ENCODE data around the gene FLRT2. TPM values are rescaled to one million over a fixed set of nuclear protein-coding genes. Genes with fewer than 3 reads are reported as not detected.

Gene FLRT2
- total RNA-seq, 1 experiment from 2014 or later: 13.2 TPM

DNA sequence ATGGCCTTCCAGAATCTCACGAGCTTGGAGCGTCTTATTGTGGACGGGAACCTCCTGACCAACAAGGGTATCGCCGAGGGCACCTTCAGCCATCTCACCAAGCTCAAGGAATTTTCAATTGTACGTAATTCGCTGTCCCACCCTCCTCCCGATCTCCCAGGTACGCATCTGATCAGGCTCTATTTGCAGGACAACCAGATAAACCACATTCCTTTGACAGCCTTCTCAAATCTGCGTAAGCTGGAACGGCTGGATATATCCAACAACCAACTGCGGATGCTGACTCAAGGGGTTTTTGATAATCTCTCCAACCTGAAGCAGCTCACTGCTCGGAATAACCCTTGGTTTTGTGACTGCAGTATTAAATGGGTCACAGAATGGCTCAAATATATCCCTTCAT lies 92.2 kb downstream of the FLRT2 start:
- no peak overlapping the region for H3K4me3 Mint-ChIP-seq
- no peak overlapping the region for H3K27ac Mint-ChIP-seq
- ATAC-seq (peak; percentile 20), DNase-seq (ENCODE audit: low spot score) (no peak)
- ChIA-PET CTCF (no interaction called here), POLR2A (no interaction called here)
- no peaks in the 10 kb centered on the region for H3K27me3 Mint-ChIP-seq (ENCODE audit: low read depth)
- H3K36me3 Mint-ChIP-seq: peaks cover 19% of the 10 kb centered on the region
- peaks cover 30% of the 10 kb centered on the region for H3K4me1 Mint-ChIP-seq
- TF ChIP-seq FOXP4 (CRISPR knock-in tag; IDR thresholded peaks at IDR 0.05) (no peak), OVOL2 (CRISPR knock-in tag; IDR thresholded peaks at IDR 0.05; ENCODE audit: borderline replicate concordance) (no peak)
- TF ChIP-seq, protein P1, sequence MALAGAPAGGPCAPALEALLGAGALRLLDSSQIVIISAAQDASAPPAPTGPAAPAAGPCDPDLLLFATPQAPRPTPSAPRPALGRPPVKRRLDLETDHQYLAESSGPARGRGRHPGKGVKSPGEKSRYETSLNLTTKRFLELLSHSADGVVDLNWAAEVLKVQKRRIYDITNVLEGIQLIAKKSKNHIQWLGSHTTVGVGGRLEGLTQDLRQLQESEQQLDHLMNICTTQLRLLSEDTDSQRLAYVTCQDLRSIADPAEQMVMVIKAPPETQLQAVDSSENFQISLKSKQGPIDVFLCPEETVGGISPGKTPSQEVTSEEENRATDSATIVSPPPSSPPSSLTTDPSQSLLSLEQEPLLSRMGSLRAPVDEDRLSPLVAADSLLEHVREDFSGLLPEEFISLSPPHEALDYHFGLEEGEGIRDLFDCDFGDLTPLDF (CRISPR knock-in tag; IDR thresholded peaks at IDR 0.05): no peak
- no peaks in the 10 kb centered on the region for H3K9me3 Mint-ChIP-seq

- H3K36me3 Mint-ChIP-seq: peaks cover 19% of the 10 kb centered on the region
- H3K27ac Mint-ChIP-seq: no peak overlapping the region
- TF ChIP-seq, protein P2, sequence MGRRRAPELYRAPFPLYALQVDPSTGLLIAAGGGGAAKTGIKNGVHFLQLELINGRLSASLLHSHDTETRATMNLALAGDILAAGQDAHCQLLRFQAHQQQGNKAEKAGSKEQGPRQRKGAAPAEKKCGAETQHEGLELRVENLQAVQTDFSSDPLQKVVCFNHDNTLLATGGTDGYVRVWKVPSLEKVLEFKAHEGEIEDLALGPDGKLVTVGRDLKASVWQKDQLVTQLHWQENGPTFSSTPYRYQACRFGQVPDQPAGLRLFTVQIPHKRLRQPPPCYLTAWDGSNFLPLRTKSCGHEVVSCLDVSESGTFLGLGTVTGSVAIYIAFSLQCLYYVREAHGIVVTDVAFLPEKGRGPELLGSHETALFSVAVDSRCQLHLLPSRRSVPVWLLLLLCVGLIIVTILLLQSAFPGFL (CRISPR knock-in tag; IDR thresholded peaks at IDR 0.05; ENCODE audit: borderline replicate concordance): no peak
- no peak for TF ChIP-seq KAT7 (CRISPR knock-in tag; IDR thresholded peaks at IDR 0.05; ENCODE audit: borderline replicate concordance)
- no peak for TF ChIP-seq PRRX2 (CRISPR knock-in tag; IDR thresholded peaks at IDR 0.05)
- TF ChIP-seq NFYB (CRISPR knock-in tag; conservative IDR thresholded peaks at IDR 0.05; ENCODE audit: low read depth): no peak
- TF ChIP-seq ESRRA (CRISPR knock-in tag; IDR thresholded peaks at IDR 0.05; ENCODE audit: borderline replicate concordance): no peak
- TF ChIP-seq ATF1 (CRISPR knock-in tag; IDR thresholded peaks at IDR 0.05): no peak
- TF ChIP-seq ZSCAN18 (CRISPR knock-in tag; IDR thresholded peaks at IDR 0.05): no peak
- no peak for TF ChIP-seq FOXJ3 (CRISPR knock-in tag; IDR thresholded peaks at IDR 0.05; ENCODE audit: borderline replicate concordance)
- TF ChIP-seq HMGA2 (CRISPR knock-in tag; IDR thresholded peaks at IDR 0.05): no peak
- no peak for TF ChIP-seq IRF2 (CRISPR knock-in tag; IDR thresholded peaks at IDR 0.05; ENCODE audit: borderline replicate concordance, low read depth)
- TF ChIP-seq, protein P3, sequence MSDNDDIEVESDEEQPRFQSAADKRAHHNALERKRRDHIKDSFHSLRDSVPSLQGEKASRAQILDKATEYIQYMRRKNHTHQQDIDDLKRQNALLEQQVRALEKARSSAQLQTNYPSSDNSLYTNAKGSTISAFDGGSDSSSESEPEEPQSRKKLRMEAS (CRISPR knock-in tag; IDR thresholded peaks at IDR 0.05): no peak
- no peak overlapping the region for H3K4me3 Mint-ChIP-seq
- no peaks in the 10 kb centered on the region for H3K9me3 Mint-ChIP-seq
- DNase-seq (ENCODE audit: low spot score): no peak
- no peak for ATAC-seq
- peaks cover 24% of the 10 kb centered on the region for H3K4me1 Mint-ChIP-seq
- H3K27me3 Mint-ChIP-seq (ENCODE audit: low read depth): no peaks in the 10 kb centered on the region
- CTCF ChIA-PET: no interaction called here
- POLR2A ChIA-PET: no interaction called here
Observed at GRCh38 chr14:85622986-85623685, 93.2 kb downstream of the FLRT2 start.

DNA sequence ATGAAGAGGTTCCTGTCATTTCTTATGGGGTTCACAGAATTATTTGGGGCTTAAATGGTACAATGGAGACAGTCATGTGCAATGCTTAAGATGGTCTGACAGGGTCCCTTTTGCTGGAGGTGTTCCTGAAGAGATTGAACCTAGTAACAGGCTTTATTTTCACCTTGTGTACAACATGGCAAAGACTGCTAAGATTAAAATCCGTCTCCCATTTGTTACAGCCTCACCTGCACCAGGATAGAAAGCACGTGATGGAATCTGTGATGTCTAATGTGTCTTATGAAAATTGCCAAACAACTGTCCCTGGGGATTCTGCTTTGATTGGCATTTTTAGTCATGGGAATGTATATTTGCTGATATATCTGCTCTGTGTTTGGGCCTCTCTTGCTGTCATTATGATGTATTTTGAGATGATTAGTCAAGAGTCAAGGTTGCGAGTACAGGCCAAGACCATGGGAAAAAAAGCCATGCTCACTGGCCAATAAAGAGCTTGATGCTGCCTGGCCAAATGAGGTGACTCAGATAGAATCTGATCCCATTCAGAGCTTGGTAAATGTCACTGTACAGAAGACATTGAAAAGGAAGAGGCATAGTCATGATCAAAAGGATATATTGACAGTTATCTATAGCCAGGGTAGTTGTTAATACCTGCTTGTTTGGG lies 96.1 kb downstream of the FLRT2 start:
- ChIA-PET CTCF (no interaction called here), POLR2A (no interaction called here)
- DNase-seq (ENCODE audit: low spot score) (no peak), ATAC-seq (no peak)
- no peaks in the 10 kb centered on the region for H3K9me3 Mint-ChIP-seq
- no peak overlapping the region for H3K4me3 Mint-ChIP-seq
- H3K4me1 Mint-ChIP-seq: peaks cover 15% of the 10 kb centered on the region
- H3K36me3 Mint-ChIP-seq: peaks cover 18% of the 10 kb centered on the region
- H3K27me3 Mint-ChIP-seq (ENCODE audit: low read depth): no peaks in the 10 kb centered on the region
- no peak overlapping the region for H3K27ac Mint-ChIP-seq
- no peak for TF ChIP-seq KAT7 (CRISPR knock-in tag; IDR thresholded peaks at IDR 0.05; ENCODE audit: borderline replicate concordance)
- TF ChIP-seq, protein P2 (CRISPR knock-in tag; IDR thresholded peaks at IDR 0.05; ENCODE audit: borderline replicate concordance): no peak
- TF ChIP-seq ETV6 (CRISPR knock-in tag; IDR thresholded peaks at IDR 0.05): no peak
- no peak for TF ChIP-seq ARID4B (CRISPR knock-in tag; IDR thresholded peaks at IDR 0.05; ENCODE audit: borderline replicate concordance)
- no peak for TF ChIP-seq ZNF317 (CRISPR knock-in tag; IDR thresholded peaks at IDR 0.05; ENCODE audit: borderline replicate concordance, low read depth)
